ENCODE results near the gene ACTR2. TPM values are rescaled to one million over a fixed set of nuclear protein-coding genes. Genes with fewer than 3 reads are reported as not detected.

Gene ACTR2
- total and polyA plus RNA-seq, 2 of the 13 experiments (the other 11 are each of a cell fraction or from before 2014, with no cell fraction given) = 51.2 to 100 TPM

DNA sequence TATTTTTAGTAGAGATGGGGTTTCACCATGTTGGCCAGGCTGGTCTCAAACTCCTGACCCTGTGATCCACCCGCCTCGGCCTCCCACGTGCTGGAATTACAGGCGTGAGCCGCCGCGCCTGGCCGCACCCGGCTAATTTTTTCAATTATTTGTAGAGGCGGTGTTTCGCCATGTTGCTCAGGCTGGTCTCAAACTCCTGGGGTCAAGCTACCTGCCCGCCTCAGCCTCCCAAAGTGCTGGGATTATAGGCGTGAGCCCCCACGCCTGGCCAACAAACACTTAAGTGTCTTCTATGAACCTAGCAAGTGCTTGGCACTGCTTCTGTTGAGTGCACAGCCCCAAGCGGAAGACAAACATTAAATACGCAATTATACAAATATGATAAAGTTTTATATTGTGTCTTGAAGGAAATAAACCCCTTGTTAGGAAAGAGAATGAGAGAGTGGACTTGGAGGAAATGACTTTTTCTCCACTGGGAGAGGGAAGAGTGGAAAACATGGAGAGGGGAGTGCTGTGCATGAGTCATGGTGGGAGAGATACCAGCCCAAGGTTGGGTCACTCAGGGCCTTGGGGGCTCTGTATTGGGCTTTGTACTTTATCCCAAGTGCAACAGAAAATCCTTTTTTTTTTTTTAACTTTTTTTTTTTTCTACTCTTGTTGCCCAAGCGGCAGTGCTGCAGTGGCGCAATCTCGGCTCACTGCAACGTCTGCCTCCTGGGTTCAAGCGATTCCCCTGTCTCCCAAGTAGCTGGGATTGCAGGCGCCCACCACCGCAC, 41.4 kb upstream of the ACTR2 start (continued):
- TF ChIP-seq, protein P1, sequence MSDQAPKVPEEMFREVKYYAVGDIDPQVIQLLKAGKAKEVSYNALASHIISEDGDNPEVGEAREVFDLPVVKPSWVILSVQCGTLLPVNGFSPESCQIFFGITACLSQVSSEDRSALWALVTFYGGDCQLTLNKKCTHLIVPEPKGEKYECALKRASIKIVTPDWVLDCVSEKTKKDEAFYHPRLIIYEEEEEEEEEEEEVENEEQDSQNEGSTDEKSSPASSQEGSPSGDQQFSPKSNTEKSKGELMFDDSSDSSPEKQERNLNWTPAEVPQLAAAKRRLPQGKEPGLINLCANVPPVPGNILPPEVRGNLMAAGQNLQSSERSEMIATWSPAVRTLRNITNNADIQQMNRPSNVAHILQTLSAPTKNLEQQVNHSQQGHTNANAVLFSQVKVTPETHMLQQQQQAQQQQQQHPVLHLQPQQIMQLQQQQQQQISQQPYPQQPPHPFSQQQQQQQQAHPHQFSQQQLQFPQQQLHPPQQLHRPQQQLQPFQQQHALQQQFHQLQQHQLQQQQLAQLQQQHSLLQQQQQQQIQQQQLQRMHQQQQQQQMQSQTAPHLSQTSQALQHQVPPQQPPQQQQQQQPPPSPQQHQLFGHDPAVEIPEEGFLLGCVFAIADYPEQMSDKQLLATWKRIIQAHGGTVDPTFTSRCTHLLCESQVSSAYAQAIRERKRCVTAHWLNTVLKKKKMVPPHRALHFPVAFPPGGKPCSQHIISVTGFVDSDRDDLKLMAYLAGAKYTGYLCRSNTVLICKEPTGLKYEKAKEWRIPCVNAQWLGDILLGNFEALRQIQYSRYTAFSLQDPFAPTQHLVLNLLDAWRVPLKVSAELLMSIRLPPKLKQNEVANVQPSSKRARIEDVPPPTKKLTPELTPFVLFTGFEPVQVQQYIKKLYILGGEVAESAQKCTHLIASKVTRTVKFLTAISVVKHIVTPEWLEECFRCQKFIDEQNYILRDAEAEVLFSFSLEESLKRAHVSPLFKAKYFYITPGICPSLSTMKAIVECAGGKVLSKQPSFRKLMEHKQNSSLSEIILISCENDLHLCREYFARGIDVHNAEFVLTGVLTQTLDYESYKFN (CRISPR knock-in tag; conservative IDR thresholded peaks at IDR 0.05) = 0 out of 2 replicates have a peak, but pooled peaks have one; percentile 25
- TF ChIP-seq, protein P2, sequence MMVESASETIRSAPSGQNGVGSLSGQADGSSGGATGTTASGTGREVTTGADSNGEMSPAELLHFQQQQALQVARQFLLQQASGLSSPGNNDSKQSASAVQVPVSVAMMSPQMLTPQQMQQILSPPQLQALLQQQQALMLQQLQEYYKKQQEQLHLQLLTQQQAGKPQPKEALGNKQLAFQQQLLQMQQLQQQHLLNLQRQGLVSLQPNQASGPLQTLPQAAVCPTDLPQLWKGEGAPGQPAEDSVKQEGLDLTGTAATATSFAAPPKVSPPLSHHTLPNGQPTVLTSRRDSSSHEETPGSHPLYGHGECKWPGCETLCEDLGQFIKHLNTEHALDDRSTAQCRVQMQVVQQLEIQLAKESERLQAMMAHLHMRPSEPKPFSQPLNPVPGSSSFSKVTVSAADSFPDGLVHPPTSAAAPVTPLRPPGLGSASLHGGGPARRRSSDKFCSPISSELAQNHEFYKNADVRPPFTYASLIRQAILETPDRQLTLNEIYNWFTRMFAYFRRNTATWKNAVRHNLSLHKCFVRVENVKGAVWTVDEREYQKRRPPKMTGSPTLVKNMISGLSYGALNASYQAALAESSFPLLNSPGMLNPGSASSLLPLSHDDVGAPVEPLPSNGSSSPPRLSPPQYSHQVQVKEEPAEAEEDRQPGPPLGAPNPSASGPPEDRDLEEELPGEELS (CRISPR knock-in tag; IDR thresholded peaks at IDR 0.05) = no peak
- TF ChIP-seq, protein P3, sequence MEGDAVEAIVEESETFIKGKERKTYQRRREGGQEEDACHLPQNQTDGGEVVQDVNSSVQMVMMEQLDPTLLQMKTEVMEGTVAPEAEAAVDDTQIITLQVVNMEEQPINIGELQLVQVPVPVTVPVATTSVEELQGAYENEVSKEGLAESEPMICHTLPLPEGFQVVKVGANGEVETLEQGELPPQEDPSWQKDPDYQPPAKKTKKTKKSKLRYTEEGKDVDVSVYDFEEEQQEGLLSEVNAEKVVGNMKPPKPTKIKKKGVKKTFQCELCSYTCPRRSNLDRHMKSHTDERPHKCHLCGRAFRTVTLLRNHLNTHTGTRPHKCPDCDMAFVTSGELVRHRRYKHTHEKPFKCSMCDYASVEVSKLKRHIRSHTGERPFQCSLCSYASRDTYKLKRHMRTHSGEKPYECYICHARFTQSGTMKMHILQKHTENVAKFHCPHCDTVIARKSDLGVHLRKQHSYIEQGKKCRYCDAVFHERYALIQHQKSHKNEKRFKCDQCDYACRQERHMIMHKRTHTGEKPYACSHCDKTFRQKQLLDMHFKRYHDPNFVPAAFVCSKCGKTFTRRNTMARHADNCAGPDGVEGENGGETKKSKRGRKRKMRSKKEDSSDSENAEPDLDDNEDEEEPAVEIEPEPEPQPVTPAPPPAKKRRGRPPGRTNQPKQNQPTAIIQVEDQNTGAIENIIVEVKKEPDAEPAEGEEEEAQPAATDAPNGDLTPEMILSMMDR (CRISPR knock-in tag; IDR thresholded peaks at IDR 0.05) = 0 out of 2 replicates have a peak, but pooled peaks have one; percentile 10
- TF ChIP-seq ZNF75D (CRISPR knock-in tag; IDR thresholded peaks at IDR 0.05; ENCODE audit: borderline replicate concordance) (no peak), JUNB (CRISPR knock-in tag; IDR thresholded peaks at IDR 0.05; ENCODE audit: borderline replicate concordance) (no peak; the same call in 1 of the 2 replicates), ZNF550 (CRISPR knock-in tag; IDR thresholded peaks at IDR 0.05; ENCODE audit: borderline replicate concordance) (no peak), NKX3-1 (CRISPR knock-in tag; IDR thresholded peaks at IDR 0.05) (no peak), KAT8 (CRISPR knock-in tag; IDR thresholded peaks at IDR 0.05) (no peak), POLR2A (IDR thresholded peaks at IDR 0.05; ENCODE audit: insufficient read depth in 1 of 2, low read depth in 2 of 2, low read length in 2 of 2) (no peak), CHD2 (IDR thresholded peaks at IDR 0.05; ENCODE audit: low read depth, low read length) (no peak), ATF1 (CRISPR knock-in tag; IDR thresholded peaks at IDR 0.05) (no peak), ZNF670 (CRISPR knock-in tag; IDR thresholded peaks at IDR 0.05; ENCODE audit: borderline replicate concordance) (0 out of 2 replicates have a peak, but pooled peaks have one; percentile 11), YY1 (IDR thresholded peaks at IDR 0.05; ENCODE audit: insufficient read depth, insufficient replicate concordance, low read depth, low read length) (peak; percentile 21), ZNF781 (CRISPR knock-in tag; IDR thresholded peaks at IDR 0.05; ENCODE audit: borderline replicate concordance, not compliant biosample characterization) (no peak)
- TF ChIP-seq, protein P4, sequence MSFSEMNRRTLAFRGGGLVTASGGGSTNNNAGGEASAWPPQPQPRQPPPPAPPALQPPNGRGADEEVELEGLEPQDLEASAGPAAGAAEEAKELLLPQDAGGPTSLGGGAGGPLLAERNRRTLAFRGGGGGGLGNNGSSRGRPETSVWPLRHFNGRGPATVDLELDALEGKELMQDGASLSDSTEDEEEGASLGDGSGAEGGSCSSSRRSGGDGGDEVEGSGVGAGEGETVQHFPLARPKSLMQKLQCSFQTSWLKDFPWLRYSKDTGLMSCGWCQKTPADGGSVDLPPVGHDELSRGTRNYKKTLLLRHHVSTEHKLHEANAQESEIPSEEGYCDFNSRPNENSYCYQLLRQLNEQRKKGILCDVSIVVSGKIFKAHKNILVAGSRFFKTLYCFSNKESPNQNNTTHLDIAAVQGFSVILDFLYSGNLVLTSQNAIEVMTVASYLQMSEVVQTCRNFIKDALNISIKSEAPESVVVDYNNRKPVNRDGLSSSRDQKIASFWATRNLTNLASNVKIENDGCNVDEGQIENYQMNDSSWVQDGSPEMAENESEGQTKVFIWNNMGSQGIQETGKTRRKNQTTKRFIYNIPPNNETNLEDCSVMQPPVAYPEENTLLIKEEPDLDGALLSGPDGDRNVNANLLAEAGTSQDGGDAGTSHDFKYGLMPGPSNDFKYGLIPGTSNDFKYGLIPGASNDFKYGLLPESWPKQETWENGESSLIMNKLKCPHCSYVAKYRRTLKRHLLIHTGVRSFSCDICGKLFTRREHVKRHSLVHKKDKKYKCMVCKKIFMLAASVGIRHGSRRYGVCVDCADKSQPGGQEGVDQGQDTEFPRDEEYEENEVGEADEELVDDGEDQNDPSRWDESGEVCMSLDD (CRISPR knock-in tag; IDR thresholded peaks at IDR 0.05; ENCODE audit: borderline replicate concordance) = no peak
- TF ChIP-seq, protein P5, sequence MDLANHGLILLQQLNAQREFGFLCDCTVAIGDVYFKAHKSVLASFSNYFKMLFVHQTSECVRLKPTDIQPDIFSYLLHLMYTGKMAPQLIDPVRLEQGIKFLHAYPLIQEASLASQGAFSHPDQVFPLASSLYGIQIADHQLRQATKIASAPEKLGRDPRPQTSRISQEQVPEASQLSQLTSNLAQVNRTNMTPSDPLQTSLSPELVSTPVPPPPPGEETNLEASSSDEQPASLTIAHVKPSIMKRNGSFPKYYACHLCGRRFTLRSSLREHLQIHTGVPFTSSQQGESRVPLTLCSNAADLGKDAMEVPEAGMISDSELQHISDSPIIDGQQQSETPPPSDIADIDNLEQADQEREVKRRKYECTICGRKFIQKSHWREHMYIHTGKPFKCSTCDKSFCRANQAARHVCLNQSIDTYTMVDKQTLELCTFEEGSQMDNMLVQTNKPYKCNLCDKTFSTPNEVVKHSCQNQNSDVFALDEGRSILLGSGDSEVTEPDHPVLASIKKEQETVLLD (CRISPR knock-in tag; IDR thresholded peaks at IDR 0.05; ENCODE audit: low read depth) = no peak

Data from HepG2 (cell line).